Activated effector memory CD4-positive, alpha-beta T cell treated with Interleukin-2 at 50 U/mL for 16 hours (primary cell): ENCODE data around the gene MGMT.

Source experiments
- DNase-seq: peaks from one replicate; pipeline ENCODE4 v3.0.0-alpha.2; 2020

The MGMT gene

GRCh38 chr10:129659508-129660268 lies 192.6 kb downstream of the MGMT start:
- DNase-seq, result no peak

- DNase-seq, result no peak
These were observed 193.5 kb downstream of the MGMT start for GRCh38 chr10:129660569-129660968.

GRCh38 chr10:129662426-129662825 lies 195.4 kb downstream of the MGMT start:
- no peak for DNase-seq

GRCh38 chr10:129670124-129670523 lies 203.1 kb downstream of the MGMT start:
- no peak for DNase-seq

GRCh38 chr10:129673292-129673691 lies 206.3 kb downstream of the MGMT start:
- DNase-seq, result no peak

GRCh38 chr10:129675027-129675769 lies 208.2 kb downstream of the MGMT start:
- DNase-seq, result no peak

- DNase-seq, result no peak
These were observed 209.0 kb downstream of the MGMT start for GRCh38 chr10:129676014-129676413.

GRCh38 chr10:129677377-129677927 lies 210.4 kb downstream of the MGMT start:
- no peak for DNase-seq

GRCh38 chr10:129678186-129678585 lies 211.1 kb downstream of the MGMT start:
- DNase-seq, result no peak

GRCh38 chr10:129679207-129679606 lies 212.2 kb downstream of the MGMT start:
- no peak for DNase-seq

GRCh38 chr10:129680661-129681344 lies 213.8 kb downstream of the MGMT start:
- DNase-seq, result no peak

GRCh38 chr10:129681856-129682255 lies 214.8 kb downstream of the MGMT start:
- DNase-seq, result no peak

- DNase-seq, result no peak
These were observed 216.5 kb downstream of the MGMT start for GRCh38 chr10:129683519-129683918.

- DNase-seq, result no peak
These were observed 216.9 kb downstream of the MGMT start for GRCh38 chr10:129683920-129684319.

GRCh38 chr10:129685271-129685670 lies 218.2 kb downstream of the MGMT start:
- no peak for DNase-seq

GRCh38 chr10:129689671-129690071 lies 222.6 kb downstream of the MGMT start:
- no peak for DNase-seq

GRCh38 chr10:129690248-129691070 lies 223.4 kb downstream of the MGMT start:
- no peak for DNase-seq

- DNase-seq, result no peak
These were observed 225.7 kb downstream of the MGMT start for GRCh38 chr10:129692695-129693094.

- no peak for DNase-seq
These were observed 226.3 kb downstream of the MGMT start for GRCh38 chr10:129693382-129693781.

- DNase-seq, result no peak
These were observed 227.1 kb downstream of the MGMT start for GRCh38 chr10:129694184-129694583.

- no peak for DNase-seq
These were observed 227.7 kb downstream of the MGMT start for GRCh38 chr10:129694691-129695243.

GRCh38 chr10:129695671-129696070 lies 228.6 kb downstream of the MGMT start:
- no peak for DNase-seq
